HepG2 (cell line): ENCODE measurements around the gene APOM. TPM values are rescaled to one million over a fixed set of nuclear protein-coding genes. Genes with fewer than 3 reads are reported as not detected.

Experiments
- ATAC-seq: fragments of 200-7000 bp; cut with Tn5 transposase; 3 replicates; pipeline ENCODE4 v1.9.1; 2020; ENCODE audit warnings: mild to moderate bottlenecking, moderate library complexity
- BruUV-seq: library from RNA; stranded (reverse); fragments of 400-500 nt; replicated peaks from 2 replicates; lab custom pipeline; 2021; lab: Mats Ljungman, UMichigan
- CTCF ChIA-PET: fragments of 300-600 bp; formaldehyde crosslinking; extraction: SDS; loops from one replicate; lab custom pipeline; 2021; ENCODE audit warnings: low total read pairs, inconsistent platforms, low intra/inter-chr PET ratio; lab: Yijun Ruan, JAX
- POLR2A ChIA-PET: fragments of 350-600 bp; sonication (Branson Sonifier 250); formaldehyde crosslinking; loops from one replicate; lab custom pipeline; 2020; ENCODE audit warnings: antibody characterized with exemption, inconsistent platforms; lab: Yijun Ruan, JAX
- DNase-seq: peaks from one replicate; pipeline ENCODE4 v3.0.0-alpha.2; 2015; ENCODE audit warnings: low spot score
- FAIRE-seq: peaks from 3 replicates; lab custom pipeline; 2011; peaks lifted over from hg19 to GRCh38; lab: Jason Lieb, UNC
- H2AFZ ChIP-seq: one replicate; pipeline ENCODE4 v1.6.1; 2011; ENCODE audit warnings: low read length, inconsistent platforms
- H3K27ac ChIP-seq: fragments of 300-600 bp; 3 replicates; pipeline ENCODE4 v1.8.0; 2011; ENCODE audit warnings: mixed run types, mild to moderate bottlenecking, mixed read lengths, low read length, inconsistent platforms; ENCODE audit not compliant: insufficient read depth; ENCODE audit errors: extremely low read length
- H3K27me3 ChIP-seq, 2 experiments: fragments of 200-600 bp in 1 of 2; 2 replicates in 1 of 2; 3 replicates in 1 of 2; pipeline versions ENCODE4 v1.6.0 to v1.8.0; 2011; ENCODE audit warnings: low read length in 2 of 2, mild to moderate bottlenecking in 2 of 2, moderate library complexity in 2 of 2, inconsistent platforms in 1 of 2; ENCODE audit not compliant: insufficient read depth in 2 of 2, control insufficient read depth in 1 of 2
- H3K36me3 ChIP-seq, 2 experiments: fragments of 200-600 bp in 1 of 2; replicated peaks in 1 of 2; 2 replicates in 1 of 2; 3 replicates in 1 of 2; pipeline versions ENCODE4 v1.5.1 to v1.8.0; 2011; ENCODE audit warnings: low read length in 2 of 2, inconsistent platforms in 1 of 2; ENCODE audit not compliant: insufficient read depth in 2 of 2, control insufficient read depth in 1 of 2
- H3K4me1 ChIP-seq: 2 replicates; pipeline ENCODE4 v1.5.1; 2012; ENCODE audit warnings: low read length, inconsistent platforms; ENCODE audit not compliant: insufficient read depth
- H3K4me2 ChIP-seq: 2 replicates; pipeline ENCODE4 v1.6.0; 2011; ENCODE audit warnings: low read depth, low read length, inconsistent platforms
- H3K4me3 ChIP-seq, 3 experiments: fragments of 200-600 bp in 1 of 3; sonication (generic), shearing (Covaris generic) in 1 of 3; replicated peaks in 1 of 3; 2 replicates each; pipeline ENCODE4 v1.5.1; 2011 to 2016; ENCODE audit warnings: low read length in 3 of 3, inconsistent platforms in 2 of 3, low read depth in 2 of 3, mild to moderate bottlenecking in 2 of 3, control low read depth in 1 of 3, mixed read lengths in 1 of 3; ENCODE audit not compliant: insufficient read depth in 1 of 3
- H3K79me2 ChIP-seq: one replicate; pipeline ENCODE4 v1.6.1; 2011; ENCODE audit warnings: low read length, inconsistent platforms; ENCODE audit not compliant: insufficient read depth
- H3K9ac ChIP-seq: 2 replicates; pipeline ENCODE4 v1.6.0; 2011; ENCODE audit warnings: mild to moderate bottlenecking, low read depth, low read length, inconsistent platforms; ENCODE audit not compliant: insufficient read depth
- H3K9me3 ChIP-seq: 2 replicates; pipeline ENCODE4 v1.5.1; 2012; ENCODE audit warnings: mild to moderate bottlenecking, low read length
- H4K20me1 ChIP-seq: 2 replicates; pipeline ENCODE4 v1.6.0; 2011; ENCODE audit warnings: inconsistent platforms, mild to moderate bottlenecking, low read length, moderate library complexity; ENCODE audit not compliant: insufficient read depth
- AHDC1 ChIP-seq: sonication (generic); formaldehyde crosslinking; IDR thresholded peaks from 2 replicates; pipeline ENCODE4 v1.5.1; 2020; ENCODE audit warnings: mild to moderate bottlenecking, missing genetic modification reagents, borderline replicate concordance
- ATF3 ChIP-seq: sonication (generic); formaldehyde crosslinking; IDR thresholded peaks from 2 replicates; pipeline ENCODE4 v1.4.0; 2020; ENCODE audit warnings: missing genetic modification reagents
- CEBPG ChIP-seq: IDR thresholded peaks from 2 replicates; pipeline ENCODE4 v1.6.1; 2016
- ESRRA ChIP-seq: sonication (generic); formaldehyde crosslinking; IDR thresholded peaks from 2 replicates; pipeline ENCODE4 v1.5.1; 2020; ENCODE audit warnings: mild to moderate bottlenecking, low read depth, missing genetic modification reagents
- MIER3 ChIP-seq: IDR thresholded peaks from 2 replicates; pipeline ENCODE4 v1.6.1; 2016; ENCODE audit warnings: missing compliant biosample characterization, borderline replicate concordance
- PCBP2 ChIP-seq: fragments of 200-400 bp; formaldehyde crosslinking; optimal IDR thresholded peaks from 2 replicates; pipeline ENCODE3; 2018; ENCODE audit warnings: low read length, low read depth; ENCODE audit not compliant: poor library complexity, severe bottlenecking
- TFE3 ChIP-seq: IDR thresholded peaks from 2 replicates; pipeline ENCODE4 v1.6.1; 2016
- ZNF263 ChIP-seq: sonication (generic); formaldehyde crosslinking; IDR thresholded peaks from 2 replicates; pipeline ENCODE4 v1.4.0; 2020; ENCODE audit warnings: missing genetic modification reagents
- ZNF333 ChIP-seq: sonication (generic); formaldehyde crosslinking; IDR thresholded peaks from 2 replicates; pipeline ENCODE4 v1.4.0; 2020; ENCODE audit warnings: mild to moderate bottlenecking, missing genetic modification reagents, borderline replicate concordance
- ZNF687 ChIP-seq: sonication (generic); formaldehyde crosslinking; IDR thresholded peaks from 2 replicates; pipeline ENCODE4 v1.5.1; 2020; ENCODE audit warnings: mild to moderate bottlenecking, missing genetic modification reagents, moderate library complexity
- WGBS: methylation state at CpG from one replicate; pipeline ENCODE4 v1.1.6; 2017; ENCODE audit warnings: low lambda C conversion rate; 5-methylcytosine and 5-hydroxymethylcytosine counted together
- in situ Hi-C: cut with HindIII; loops from 2 replicates; pipeline ENCODE4 v1.10.0; 2017; ENCODE audit warnings: low pct_unique_long_range_greater_than_20kb; ENCODE audit not compliant: extremely low pct_ligation_motif_present
- intact Hi-C: fragments of 100-400 bp; cut with micrococcal nuclease; formaldehyde crosslinking; loops from one replicate; pipeline ENCODE4 v1.10.0; 2022; ENCODE audit not compliant: unreplicated experiment
- polyA plus RNA-seq, 8 experiments: library from polyadenylated mRNA; depleted of rRNA in 3 of 8; stranded (reverse) in 7 of 8; unstranded in 1 of 8; fragments of >200 nt; fragmentation: Illumina TruSeq in 4 of 8; extraction: Trizol in 4 of 8; gene quantifications; 2 replicates each; pipeline versions ENCODE4 v1.2.1 to v1.2.3, GENCODE V29; 2011 to 2016; ENCODE audit warnings: low read depth in 4 of 8, missing spikeins in 1 of 8, mixed read lengths in 1 of 8; ENCODE audit not compliant: insufficient read depth in 1 of 8
- total RNA-seq, 5 experiments: library from RNA; depleted of rRNA; stranded (reverse); fragments of >200 nt; fragmentation: Illumina TruSeq; extraction: Trizol; gene quantifications; 2 replicates each; pipeline ENCODE4 v1.2.3, GENCODE V29; 2016; ENCODE audit warnings: low read depth in 1 of 5

The APOM gene
- total and polyA plus RNA-seq, 2 of the 13 experiments (the other 11 are each of a cell fraction or from before 2014, with no cell fraction given): 98.2 to 1,140 TPM

- BruUV-seq: TSS peak; percentile 71
- H3K27me3 ChIP-seq: no peaks in the 10 kb centered on the region; a peak in 1 of 5 replicates
- peaks cover 77% of the 10 kb centered on the region for H3K4me1 ChIP-seq
- ATAC-seq (no peak; the same call in 1 of the 3 replicates), DNase-seq (no peak), FAIRE-seq (no peak)
- H3K79me2 ChIP-seq: peaks cover 66% of the 10 kb centered on the region
- no peaks in the 10 kb centered on the region for H3K9me3 ChIP-seq
- H3K27ac ChIP-seq: peak overlapping the region; percentile 99
- in situ Hi-C loops: no loop called here
- peak overlapping the region; percentile 94 for H3K4me2 ChIP-seq
- H3K4me3 ChIP-seq: peak overlapping the region; percentile 69 to 98 (median 71)
- ChIA-PET CTCF (no interaction called here), POLR2A (interaction anchor here (0.8 to 7.4 kb wide), 35 partner anchors 7 to 513 kb away, joined by 3 to 438 read pairs (median 4); partner anchors contain the start of genes ABHD16A, APOM, BAG6 and CFB)
- peaks cover 17 to 32% of the 10 kb centered on the region in 2 experiments for H3K36me3 ChIP-seq
- intact Hi-C loops: no loop called here
- peaks cover 8% of the 10 kb centered on the region; the same call in 1 of the 2 replicates for H4K20me1 ChIP-seq
- no peak overlapping the region for H2AFZ ChIP-seq
- 28% methylated on average over 17 of the region's 17 CpGs for WGBS
- peak overlapping the region; percentile 98 for H3K9ac ChIP-seq
- TF ChIP-seq ESRRA (CRISPR knock-in tag) (0 out of 2 replicates have a peak, but pooled peaks have one; percentile 75), TFE3 (CRISPR knock-in tag) (no peak), ATF3 (no peak), PCBP2 (no peak), MIER3 (CRISPR knock-in tag) (0 out of 2 replicates have a peak, but pooled peaks have one; percentile 7), ZNF263 (CRISPR knock-in tag) (no peak), CEBPG (CRISPR knock-in tag) (no peak), ZNF687 (peak; percentile 80), ZNF333 (CRISPR knock-in tag) (0 out of 2 replicates have a peak, but pooled peaks have one; percentile 40), AHDC1 (CRISPR knock-in tag) (0 out of 2 replicates have a peak, but pooled peaks have one; percentile 4)
Observed at GRCh38 chr6:31663961-31664789, 8.5 kb downstream of the APOM start.
